NOMO-1 (cell line): ENCODE results near the gene PRTFDC1.

Source experiments
- DNase-seq, 2 experiments: peaks; one replicate each; lab custom pipeline; 2025; ENCODE audit not compliant: unreplicated experiment in 2 of 2; lab: John Stamatoyannopoulos, UW

Gene PRTFDC1

DNA sequence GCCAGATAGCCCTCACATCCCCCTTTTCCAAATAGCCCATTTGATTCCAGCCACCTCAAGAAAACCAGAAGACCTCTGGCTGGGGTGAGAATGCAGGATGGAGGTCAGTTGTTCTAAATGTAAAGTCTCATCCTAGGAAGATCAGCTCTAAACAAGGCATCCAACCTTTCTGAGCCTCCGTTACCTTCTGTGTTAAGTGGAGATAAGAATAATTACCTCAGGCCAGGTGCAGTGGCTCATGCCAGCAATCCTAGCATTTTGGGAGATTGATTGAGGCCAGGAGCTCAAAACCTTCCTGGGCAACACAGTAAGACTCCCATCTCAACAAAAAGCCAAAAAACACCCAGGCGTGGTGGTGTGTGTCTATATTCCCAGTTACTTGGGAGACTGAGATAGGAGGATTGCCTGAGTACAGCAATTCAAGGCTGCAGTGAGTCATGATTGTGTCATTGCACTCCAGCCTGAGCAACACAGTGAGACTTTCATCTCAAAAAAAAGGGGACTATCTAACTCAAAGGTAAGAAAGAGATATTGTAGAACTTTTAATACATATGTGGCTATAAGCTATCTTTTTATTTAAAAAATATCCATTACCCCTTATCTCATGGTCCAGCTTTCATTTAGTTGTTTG is 43.5 kb downstream of the PRTFDC1 start:
- DNase-seq: peak in 1 of 2 experiments; percentile 65

DNA sequence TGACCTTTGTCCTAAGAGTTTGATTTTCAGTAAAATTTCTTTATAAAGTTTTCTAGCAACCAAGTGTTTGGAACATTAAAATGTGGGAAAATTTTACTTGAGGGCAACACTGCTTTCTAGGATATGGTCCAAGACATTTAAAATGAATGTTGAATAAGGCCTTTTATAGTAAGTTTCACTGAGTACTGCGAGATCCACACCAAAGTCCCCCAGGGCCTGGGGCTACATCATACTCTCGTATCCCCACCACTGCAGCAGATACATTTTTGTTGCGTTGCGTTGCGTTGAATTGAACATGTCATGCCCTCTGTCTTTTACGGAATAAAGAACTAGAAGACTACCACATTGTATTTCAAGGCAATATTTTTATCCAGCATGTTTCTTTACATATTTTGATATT is 44.5 kb downstream of the PRTFDC1 start:
- DNase-seq: no peak

DNA sequence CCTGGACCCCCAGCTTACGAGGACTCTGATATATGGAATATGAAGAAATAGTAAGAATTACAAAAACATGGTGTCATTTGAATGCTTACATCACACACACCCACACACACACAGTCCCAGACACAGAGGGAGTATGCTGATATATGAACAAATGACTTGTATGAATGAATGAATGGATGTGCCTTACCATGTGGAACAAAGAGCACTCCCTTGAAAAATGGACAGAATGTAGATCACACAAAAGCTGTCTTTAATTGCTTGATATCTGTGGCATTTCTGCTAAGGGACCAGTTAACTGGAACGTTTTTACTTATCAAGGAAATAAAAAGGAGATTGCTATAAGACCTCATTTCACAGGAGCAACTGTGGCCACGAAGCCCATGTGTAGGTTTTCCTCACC is 46.0 kb downstream of the PRTFDC1 start:
- no peak for DNase-seq

DNA sequence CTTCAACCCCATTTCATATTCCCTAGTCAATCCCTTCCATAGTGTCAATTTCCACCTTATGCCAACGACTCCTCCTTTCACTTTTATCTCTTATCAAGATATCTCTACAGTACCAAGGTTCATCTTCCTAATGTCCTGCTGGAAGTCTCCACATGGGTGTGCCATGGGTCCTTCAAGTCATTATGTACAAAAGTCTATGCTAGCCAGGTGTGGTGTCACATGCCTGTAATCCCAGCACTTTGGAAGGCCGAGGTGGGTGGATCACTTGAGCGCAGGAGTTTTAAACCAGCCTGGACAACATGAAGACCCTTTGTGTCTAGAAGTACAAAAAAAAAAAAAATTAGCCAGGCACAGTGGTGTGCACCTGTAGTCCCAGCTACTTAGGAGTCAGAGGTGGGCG is 47.6 kb downstream of the PRTFDC1 start:
- no peak for DNase-seq

DNA sequence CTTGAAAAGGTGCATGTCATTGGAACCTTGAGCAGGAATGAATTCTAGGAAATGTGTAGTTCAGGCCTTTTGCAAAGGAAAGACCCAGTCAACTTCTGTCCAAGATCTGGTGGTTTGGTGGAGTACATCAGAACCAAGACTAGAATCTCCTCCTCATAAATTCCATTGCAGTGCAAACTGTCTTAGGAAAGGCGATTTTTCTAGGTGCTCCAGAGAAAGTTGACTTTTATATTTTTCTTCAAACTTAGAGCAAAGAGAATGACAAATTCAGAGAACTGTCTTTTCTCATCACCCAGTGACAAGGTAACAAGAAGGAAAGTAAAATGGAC is 50.0 kb downstream of the PRTFDC1 start:
- peak in 1 of 2 experiments; percentile 23 for DNase-seq

DNA sequence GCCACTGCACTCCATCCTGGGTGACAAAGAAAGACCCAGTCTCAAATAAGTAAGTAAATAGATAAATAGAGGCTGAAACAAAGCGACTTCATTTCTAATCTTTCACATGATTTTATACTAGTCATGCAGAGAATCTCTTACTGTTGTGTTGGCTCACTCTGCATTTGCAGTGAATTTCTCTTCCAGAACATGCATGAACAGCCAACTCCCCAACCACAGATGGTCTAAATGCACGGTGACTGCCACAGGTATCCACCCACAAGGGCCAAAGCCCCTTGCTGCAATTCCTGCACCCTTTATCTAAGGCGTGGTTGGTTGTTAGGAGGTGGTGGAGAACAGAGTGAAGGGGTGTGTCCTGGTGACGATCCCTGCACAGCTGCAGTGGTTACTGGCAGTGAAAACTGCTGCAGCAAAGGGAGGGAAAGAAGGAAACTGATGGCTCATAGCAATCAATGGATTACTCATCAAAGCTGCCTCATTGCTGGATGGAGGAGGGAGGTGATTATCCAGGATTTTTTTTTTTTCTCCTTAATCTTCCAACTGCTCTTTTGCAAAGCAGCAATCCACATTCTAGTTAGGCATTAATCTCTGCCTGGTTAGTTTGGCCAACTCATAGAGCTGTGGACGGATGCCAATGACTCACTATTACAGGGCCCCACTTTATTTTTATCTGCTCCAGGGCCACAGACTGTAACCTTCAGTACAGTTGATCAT is 50.6 kb downstream of the PRTFDC1 start:
- peak; percentile 33 to 69 for DNase-seq

DNA sequence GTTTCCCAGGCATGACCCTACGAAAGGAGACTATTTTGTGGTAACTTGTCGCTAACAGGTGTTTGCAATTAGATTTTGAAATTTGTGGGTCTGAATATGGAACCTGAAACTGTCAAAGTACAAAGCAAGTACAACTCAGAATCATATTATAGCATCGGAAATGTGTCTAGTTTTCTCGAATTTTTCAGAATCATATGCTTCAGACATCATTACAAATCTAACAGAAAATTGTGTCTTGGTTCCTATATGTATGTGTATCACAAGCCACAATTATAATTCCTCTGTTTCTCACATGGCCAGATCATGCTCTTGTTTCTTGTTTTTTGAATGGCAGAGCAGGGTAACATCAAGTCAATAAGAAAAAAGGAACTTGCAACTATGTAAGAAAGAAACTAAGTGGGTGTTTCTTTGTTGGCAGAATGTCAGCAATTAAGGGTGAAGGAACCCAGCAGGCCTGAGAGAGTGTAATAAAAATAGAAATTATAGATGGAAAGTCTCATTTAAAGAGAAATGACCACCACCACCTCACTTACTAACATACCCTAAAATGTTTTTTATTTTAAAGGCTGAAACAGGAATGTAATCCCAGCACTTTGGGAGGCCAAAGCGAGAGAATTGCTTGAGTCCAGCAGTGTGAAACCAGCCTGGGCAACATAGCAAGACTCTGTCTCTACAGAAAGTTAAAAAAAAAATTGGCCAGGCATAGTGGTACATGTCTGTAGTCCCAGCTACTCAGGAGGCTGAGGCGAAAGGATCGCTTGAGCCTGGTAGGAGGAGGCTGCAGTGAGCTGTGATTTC is 51.3 kb downstream of the PRTFDC1 start:
- DNase-seq: peak; percentile 70 to 87

DNA sequence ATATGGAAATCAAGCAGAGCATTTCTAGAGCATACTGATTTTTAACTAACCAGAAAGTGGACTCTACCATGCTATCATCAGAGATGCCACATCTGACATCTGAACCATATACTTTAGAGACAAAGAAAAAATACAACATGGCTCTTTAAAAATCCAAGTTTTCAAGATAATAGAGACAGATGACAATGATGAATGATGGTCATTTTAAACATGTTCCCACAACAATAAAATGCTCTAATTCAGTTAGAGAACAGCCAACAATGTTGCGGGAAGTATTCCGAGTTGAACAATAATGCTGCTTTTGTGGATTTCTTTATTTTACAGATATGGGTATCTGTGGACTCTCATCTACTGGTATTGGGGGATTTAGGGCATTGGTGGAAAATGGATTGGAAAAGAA is 52.8 kb downstream of the PRTFDC1 start:
- DNase-seq: no peak

DNA sequence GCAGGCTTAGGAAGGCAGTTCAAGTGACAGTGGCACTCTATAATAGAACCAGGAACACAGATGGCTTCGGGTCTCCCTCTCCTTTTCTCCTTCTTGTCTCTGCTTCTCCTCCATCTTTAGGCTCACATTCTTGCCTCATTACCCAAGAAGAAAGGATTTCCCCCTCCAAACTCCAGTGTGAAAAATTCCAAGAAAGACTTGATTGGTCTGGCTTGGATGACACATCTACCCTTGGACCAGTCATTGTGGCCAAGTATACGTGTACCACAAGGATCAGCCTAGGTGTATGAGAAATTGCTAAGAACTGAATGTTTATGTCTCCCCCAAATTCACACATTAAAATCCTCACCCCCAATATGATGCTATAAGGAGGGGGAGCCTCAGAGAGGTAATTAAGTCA is 53.9 kb downstream of the PRTFDC1 start:
- no peak for DNase-seq

DNA sequence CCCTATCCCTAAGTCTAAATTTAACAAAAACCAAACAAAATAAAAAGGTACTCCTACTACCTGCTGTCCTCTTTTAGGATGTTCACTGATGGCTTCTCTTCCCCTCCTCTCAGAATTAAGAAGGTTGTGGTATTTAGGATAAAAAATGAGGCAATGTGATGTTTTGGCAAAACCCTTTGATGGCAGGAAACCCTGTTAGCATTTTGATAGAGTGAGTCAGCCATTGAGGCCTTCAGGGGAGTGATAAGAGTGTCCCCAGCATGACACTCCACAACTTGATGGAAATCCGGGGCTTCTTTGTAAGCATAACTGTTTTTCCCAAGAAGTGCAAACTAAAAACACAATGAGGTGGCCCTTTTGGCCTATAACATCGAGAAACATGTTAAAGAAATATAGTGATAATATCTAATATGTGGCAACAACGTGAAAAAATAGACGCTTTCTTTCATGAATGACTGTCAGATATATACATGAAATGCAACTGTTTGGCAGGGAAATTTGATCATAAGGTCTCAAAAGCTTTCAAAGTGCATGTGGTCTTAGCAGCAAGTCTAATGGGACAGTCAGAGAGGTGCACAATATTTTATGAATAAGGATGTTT is 55.0 kb downstream of the PRTFDC1 start:
- DNase-seq: no peak

DNA sequence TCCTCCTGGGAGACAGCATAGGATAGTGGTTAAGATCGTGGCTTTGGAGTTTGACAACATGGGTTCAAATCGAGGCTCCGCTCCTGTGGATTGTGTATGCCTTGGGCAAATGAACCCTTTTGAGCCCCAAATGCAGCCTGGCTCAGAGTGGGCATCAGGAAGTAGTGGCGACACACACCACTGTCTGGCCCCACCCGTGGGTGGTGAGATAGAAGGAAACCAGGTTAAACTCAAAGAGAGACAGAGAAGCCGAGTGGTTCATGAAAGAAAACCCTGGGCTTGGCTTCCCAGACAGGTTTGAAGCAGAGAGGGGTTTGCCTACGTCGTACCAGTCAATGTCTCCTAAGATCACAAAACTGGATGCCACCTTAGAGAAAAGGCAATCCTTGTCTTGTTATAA is 57.7 kb downstream of the PRTFDC1 start:
- no peak for DNase-seq

DNA sequence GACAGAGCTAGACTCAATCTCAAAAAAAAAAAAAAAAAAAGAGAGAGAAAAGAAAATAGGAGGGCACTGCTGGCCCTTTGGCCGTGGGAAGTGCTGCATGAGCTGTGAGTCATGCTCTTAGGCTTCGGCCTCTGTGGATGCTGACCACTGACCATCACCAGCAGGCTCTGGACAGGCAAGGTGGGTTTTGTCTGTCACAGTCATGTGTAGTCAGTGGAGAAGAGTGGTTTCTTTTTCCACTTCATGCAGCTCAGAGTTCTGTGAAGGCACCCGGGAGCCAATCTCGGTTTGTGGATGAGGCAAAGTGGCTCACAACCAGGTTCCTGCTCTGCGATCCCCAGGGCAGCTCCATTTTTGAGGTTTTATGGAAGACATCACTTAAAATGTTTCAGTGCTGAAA is 58.1 kb downstream of the PRTFDC1 start:
- no peak for DNase-seq

DNA sequence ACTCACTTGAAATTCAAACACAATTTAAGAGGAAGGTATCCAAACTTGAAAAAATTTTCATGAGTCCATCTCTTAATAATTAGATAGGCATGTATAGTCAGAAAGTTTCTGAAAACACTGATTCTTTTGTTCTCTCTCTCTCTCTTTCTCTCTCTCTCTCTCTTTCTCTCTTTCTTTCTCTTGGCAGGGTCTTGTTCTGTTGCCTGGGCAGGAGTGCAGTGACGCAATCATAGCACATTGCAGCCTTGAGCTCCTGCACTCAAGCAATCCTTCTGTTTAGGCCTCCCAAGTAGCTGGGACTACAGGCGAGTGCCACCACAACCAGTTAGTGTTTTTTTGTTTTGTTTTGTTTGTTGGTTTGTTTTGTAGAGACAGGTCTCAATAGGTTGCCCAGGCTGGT is 59.3 kb downstream of the PRTFDC1 start:
- DNase-seq: no peak

DNA sequence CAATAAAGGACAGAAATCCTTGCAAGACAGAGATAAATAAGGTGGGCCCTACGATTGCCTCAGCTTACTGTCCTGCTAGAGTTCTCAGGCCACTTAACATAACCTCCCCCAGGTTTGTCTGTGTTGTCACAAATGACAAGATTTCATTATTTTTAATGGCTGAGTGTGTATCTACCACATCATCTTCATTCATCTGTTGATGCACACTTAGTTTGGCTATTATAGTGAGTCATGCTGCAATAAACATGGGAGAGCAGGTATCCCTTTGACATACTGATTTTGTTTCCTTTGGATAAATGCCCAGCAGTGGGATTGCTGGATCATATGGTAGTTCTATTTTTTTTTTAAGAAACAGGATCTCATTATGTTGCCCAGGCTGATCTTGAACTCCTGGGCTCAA is 60.6 kb downstream of the PRTFDC1 start:
- DNase-seq: no peak

DNA sequence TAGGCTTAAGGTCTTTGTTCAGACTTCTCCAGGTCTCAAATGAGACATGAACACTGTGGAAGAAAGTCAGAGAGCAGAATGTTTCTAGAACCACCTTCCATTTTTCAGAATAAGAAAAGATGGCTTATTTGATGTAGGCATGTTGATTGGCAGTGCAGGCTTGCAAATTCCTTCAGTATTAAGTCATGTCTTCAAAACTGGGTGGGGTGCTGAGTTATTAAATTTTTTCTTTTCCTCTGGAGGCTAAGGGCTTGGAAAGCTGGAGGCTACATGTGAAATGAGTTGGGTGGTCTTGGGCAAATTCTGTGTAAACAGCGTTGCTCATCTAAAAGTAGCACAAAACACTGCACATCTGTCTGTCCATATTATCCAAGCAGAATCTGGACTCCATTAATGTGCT is 62.8 kb downstream of the PRTFDC1 start:
- DNase-seq: no peak

DNA sequence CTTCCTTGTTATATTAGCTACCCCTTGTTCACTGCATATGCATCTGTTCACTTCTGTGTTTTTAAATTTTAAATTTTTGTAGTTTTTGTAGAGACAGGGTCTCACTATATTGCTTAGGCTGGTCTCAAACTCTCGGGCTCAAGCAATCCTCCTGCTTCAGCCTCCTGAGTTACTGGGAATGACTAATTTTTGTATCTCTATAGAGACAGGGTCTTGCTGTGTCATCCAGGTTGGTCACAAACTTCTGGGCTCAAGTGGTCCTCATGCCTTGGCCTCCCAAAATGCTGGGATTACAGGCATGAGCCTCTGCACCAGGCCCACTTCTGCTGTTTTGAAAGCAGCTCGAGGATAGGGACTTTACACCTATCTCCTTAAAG is 64.6 kb downstream of the PRTFDC1 start:
- DNase-seq: no peak

DNA sequence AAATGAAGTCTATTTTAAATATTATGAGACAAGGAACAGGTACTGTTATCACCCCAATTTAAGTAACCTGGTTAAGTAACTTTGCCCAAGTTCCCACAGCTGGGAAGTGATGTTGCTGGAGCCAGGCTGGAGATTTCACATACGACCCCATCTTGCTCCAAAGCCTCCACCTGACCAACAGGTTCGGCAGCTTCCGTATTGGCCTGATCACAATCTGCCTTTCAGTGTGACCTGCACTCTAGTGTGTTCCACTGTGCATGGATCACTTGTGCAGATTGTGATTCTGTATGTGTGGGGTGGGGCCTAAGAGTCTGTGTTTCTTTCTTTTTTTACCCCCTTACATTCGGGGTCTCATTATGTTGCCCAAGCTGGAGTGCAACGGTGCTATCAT is 66.1 kb downstream of the PRTFDC1 start:
- no peak for DNase-seq

DNA sequence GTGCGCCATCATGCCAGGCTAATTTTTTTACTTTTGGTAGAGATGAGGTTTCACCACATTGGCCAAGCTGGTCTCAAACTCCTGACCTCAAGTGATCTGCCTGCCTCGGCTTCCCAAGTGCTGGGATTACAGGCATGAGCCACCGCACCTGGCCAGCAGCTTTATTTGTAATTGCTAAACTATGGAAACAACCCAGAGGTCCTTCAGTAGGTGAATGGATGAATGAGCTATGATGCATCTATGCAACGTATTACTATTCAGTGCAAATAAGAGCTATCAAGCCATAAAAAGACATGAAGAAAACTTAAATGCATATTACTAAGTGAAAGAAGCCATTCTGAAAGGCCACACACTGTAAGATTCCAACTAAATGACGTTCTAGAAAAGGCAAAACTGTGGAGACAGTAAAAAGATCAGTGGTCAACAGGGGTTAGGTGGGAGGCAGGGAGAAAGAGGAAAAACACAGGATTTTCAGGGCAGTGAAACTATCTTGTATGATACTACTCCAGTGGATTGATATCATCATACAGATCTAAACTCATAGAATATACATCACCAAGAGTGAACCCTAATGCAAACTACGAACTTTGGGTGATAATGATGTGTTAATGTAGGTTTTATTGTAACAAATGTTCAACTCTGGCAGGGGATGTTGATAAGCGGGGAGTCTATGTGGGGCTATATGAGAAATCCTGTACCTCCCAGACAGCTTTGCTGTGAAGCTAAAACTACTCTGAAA is 66.7 kb downstream of the PRTFDC1 start:
- no peak for DNase-seq

DNA sequence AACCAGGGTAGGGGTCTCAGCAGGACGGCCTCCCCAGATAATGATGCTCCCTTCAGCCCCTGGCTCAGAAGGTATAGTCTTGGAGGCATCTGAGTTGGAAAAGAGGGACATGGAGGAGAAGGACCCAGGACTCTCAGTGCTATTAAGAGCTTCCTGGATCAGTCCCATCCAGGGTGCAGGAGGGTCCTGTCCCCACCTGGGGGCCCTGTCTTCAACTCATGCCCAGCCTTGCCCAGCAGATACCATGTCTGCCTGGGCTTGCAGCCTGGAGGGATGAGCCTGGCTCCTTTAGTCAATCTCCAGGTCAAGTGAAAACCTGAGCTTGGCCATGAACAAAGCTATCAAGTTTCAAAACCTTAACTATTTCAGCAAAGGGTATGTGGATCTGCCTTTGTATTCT is 67.6 kb downstream of the PRTFDC1 start:
- DNase-seq: no peak

DNA sequence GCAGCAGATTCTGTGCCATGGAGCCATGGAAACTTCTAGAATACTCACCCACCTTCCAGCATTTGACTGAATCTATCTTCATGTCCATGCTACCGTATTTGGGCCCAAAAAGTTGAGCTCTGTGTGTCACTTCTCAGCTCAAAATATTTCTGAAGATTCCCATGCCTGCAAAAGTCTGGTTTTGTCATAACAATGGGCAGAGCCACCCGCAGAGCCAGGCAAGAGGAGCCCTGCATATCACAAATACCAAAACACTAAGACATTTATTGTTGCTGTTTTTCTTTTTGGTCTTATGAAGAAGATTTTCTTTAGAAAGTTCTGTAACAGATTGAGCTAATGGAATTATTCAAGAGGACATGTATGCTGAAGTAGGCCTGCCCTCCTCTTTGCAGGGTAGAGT is 68.1 kb downstream of the PRTFDC1 start:
- DNase-seq: no peak

DNA sequence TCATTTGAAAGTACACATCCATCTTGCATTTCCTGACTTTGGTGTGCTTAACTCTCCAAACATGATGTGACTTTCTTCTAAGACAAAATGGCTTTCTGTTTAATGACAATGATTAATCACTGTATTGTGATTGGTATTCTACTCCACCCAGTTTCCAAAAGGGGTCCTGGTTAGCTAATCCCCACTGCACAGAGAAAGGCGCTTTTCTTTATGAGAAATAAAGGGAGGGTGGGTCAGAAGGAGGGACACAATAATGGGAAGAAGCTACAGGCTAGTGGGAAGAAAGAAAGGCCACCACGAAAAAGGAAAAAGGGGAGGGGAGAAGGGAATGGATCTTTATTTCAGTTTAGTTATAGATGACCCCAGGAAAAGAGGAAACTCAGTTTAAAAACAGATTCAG is 69.2 kb downstream of the PRTFDC1 start:
- peak in 1 of 2 experiments; percentile 9 for DNase-seq
